IPS-18c (cell line): ENCODE measurements around the gene HEYL.

Experiments
- H3K4me3 ChIP-seq: 2 replicates; pipeline ENCODE4 v1.7.0; 2013; ENCODE audit warnings: low read depth, mild to moderate bottlenecking, low read length, moderate library complexity; ENCODE audit not compliant: insufficient read depth
- H3K9me3 ChIP-seq: one replicate; pipeline ENCODE4 v1.6.1; 2013; ENCODE audit warnings: mild to moderate bottlenecking, low read length, moderate library complexity; ENCODE audit not compliant: control insufficient read depth, insufficient read depth

Gene HEYL

DNA sequence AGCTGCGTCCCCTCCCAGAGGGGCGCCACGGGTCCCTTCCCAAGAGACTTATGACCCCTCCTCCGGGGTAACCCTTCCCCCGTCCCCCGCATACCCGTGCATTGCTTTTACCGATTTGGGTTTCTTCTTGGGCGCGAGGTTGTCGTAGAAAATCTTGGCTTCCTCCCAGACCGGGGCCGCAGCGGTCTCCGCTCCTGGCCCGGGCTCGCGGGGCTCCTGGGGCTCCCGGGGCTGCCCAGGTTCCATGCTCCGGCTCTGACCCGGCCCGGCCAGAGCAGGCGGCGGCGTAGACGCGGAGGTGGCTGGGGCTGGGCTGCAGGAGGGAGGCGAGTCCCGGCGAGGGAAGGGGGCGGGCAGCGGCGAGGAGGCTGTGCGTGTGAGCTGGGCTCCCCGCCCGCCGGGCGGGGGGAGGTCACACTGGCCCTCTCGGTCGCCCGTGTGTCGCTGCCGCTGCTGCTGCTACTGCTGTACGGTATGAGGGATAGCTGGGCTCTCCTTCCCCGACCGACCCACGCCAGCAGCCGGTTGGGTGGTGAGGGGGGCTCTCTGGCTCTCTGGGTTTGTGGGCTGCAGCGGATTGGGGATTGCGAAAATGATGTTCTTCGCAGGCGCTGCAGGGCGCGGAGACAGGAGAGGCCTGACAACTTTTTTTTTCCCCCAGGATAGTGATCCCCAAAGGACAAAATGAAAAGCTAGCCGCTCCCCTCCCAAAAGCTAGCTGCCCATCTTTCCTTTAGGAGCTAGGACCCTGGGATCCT, 32.5 kb upstream of the HEYL start, which contains the start of gene NT5C1A:
Gene NT5C1A (minus strand): TSS at position 315 of the 758 bp plus-strand sequence. CDS start 69 bp downstream, at position 246.
- Histone ChIP-seq H3K9me3 (peaks cover 2% of the 10 kb centered on the region), H3K4me3 (peak within 1 kb of the TSS; percentile 46)

- H3K4me3 ChIP-seq, result peak overlapping the region; percentile 46
- H3K9me3 ChIP-seq, result peaks cover 2% of the 10 kb centered on the region
These were observed 32.0 kb upstream of the HEYL start for GRCh38 chr1:39671433-39671792.

DNA sequence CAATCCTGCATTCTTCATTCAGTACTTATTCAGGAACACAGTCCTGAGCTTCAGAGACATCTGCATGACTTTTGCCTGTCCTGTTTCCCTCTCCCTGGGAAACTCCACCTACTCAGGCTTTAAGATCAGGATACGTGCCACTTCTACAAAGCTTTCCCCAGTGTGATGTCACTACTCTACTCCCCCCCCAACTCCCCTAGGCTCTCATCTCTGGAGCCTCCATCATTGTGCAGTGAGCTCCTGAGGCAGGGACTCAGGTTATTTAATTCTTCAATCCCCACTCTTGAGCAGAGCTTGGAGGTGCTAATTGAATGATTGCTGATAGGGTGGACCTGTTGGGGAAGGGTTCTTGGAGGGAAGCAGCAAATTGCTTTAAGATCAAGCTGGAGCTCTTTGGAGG, 31.2 kb upstream of the HEYL start:
- Histone ChIP-seq H3K9me3 (peaks cover 2% of the 10 kb centered on the region), H3K4me3 (no peak overlapping the region)

DNA sequence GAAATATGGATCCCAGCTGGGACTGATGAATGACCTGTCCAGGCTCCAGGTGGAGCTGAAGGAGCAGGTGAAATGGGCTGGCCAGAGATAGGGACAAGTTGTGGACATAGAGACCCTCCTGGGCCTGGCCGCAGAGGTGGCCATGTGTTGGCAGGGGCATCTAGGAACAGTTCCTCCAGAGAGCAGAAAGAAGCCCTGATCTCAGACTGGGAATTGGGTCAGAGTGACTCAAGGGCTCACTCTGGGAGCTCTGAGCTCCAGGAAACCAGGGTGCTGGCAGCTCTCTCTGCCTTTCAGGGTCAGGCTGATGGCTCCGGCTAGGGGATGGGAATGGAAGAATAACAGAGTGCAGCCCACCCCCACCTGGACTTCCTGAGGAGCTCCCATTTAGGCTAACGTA, 29.5 kb upstream of the HEYL start:
- H3K4me3 ChIP-seq, result no peak overlapping the region
- no peaks in the 10 kb centered on the region for H3K9me3 ChIP-seq

GRCh38 chr1:39668111-39668510, 28.7 kb upstream of the HEYL start:
- no peak overlapping the region for H3K4me3 ChIP-seq
- no peaks in the 10 kb centered on the region for H3K9me3 ChIP-seq

DNA sequence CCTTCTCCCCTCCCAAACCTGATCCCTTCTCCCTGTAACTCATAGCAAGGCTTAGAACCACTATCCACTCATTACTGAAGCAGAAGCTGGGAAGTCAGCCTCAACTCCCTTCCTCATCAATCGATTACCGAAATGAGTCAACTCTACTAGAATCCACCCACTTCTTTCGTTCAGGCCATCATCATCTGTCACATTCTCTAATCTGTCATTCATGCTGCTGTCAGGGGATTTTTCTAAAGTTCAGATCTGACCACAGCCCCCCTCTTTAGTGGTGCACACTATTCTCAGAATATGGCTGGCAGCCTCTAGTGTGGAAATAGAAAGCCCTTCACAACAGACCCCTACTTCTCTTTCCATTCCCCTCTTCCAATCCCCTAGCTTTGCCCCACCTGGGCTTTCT, 27.3 kb upstream of the HEYL start:
- H3K9me3 ChIP-seq, result no peaks in the 10 kb centered on the region
- no peak overlapping the region for H3K4me3 ChIP-seq

- H3K4me3 ChIP-seq, result no peak overlapping the region
These were observed 24.1 kb upstream of the HEYL start for GRCh38 chr1:39663559-39663958.

DNA sequence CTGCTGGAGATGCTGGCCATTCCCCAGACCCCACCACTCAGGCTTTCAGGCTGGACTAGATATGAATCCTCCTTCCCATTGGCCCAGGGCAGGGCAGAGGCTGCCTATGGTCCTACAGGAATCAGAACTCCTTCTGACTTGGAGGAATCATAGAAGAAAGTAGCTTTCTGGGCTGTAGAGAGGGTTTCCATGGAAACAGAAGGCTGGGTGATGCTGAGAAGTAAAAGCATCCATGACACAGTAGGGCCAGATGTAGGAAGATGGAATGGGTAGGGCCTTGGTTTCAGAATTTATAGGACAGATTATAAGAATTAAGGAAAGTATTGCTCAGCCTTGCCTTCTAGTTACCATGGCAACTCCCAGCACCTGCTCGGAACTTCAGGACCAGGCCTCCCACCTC, 23.4 kb upstream of the HEYL start:
- Histone ChIP-seq H3K4me3 (no peak overlapping the region), H3K9me3 (no peaks in the 10 kb centered on the region)

More at GRCh38 chr1:39663559-39663958, 24.1 kb upstream of the HEYL start:
- H3K9me3 ChIP-seq, result no peaks in the 10 kb centered on the region

DNA sequence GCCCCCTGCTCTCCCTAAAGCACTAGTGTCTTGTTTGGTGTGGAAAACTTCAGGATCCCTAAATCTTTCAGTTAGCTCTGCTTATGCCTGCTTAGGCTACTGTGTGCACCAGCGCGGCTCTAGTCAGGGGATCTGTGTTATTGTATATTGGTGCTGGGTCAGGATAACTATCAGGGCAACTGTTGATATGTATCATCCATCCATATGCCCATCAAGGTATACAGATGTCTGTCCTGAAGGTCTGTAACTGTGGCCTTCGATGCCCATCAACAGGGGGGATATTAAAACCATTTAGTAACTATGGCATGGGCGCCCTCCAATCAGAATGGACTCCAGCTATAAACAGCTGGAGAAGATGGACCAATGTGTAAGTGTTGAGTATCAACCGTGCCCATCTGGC, 20.1 kb upstream of the HEYL start:
- no peaks in the 10 kb centered on the region for H3K9me3 ChIP-seq

GRCh38 chr1:39659110-39659509, 19.7 kb upstream of the HEYL start:
- no peaks in the 10 kb centered on the region for H3K9me3 ChIP-seq
- no peak overlapping the region for H3K4me3 ChIP-seq

More for the DNA sequence above, 20.1 kb upstream of the HEYL start:
- H3K4me3 ChIP-seq, result no peak overlapping the region

- Histone ChIP-seq H3K4me3 (no peak overlapping the region), H3K9me3 (no peaks in the 10 kb centered on the region)
These were observed 18.6 kb upstream of the HEYL start for GRCh38 chr1:39657923-39658485.

GRCh38 chr1:39657402-39657801, 18.0 kb upstream of the HEYL start:
- Histone ChIP-seq H3K9me3 (no peaks in the 10 kb centered on the region), H3K4me3 (no peak overlapping the region)

GRCh38 chr1:39656391-39656790, 16.9 kb upstream of the HEYL start:
- Histone ChIP-seq H3K4me3 (no peak overlapping the region), H3K9me3 (no peaks in the 10 kb centered on the region)

DNA sequence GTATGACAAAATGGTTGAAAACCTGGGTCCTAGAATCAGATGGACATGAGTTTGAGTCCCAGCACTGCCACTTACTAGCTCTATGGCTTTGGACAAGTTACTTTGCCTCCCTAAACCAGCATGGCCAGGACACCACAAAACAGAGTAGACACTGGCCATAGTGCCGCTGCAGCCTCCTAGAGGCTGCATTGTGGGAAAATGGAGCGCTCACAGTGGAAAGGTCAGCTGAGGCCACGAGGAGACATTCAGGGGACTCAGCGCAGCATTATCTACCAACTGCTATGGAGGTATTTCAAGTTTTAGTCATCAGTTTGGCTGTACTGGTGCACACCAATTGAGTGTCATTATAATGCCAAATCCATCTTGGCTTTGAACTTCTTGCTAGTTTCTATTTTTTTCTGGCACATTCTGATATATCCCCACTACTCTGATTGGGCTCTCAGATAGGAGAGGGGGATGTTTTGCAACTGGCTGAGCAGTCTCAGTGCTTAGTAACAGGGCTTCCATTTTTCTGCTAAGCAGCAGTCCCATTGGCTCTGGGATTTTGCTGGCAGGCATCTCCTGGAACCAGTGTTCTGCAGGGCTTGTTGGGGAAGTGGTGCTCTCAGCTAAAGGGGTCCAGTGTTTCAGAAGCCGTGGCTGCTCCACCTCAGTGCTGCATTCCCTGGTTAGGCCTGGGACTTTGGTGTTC, 16.3 kb upstream of the HEYL start:
- no peak overlapping the region for H3K4me3 ChIP-seq
- no peaks in the 10 kb centered on the region for H3K9me3 ChIP-seq

GRCh38 chr1:39654291-39654690, 14.8 kb upstream of the HEYL start:
- Histone ChIP-seq H3K4me3 (no peak overlapping the region), H3K9me3 (no peaks in the 10 kb centered on the region)

DNA sequence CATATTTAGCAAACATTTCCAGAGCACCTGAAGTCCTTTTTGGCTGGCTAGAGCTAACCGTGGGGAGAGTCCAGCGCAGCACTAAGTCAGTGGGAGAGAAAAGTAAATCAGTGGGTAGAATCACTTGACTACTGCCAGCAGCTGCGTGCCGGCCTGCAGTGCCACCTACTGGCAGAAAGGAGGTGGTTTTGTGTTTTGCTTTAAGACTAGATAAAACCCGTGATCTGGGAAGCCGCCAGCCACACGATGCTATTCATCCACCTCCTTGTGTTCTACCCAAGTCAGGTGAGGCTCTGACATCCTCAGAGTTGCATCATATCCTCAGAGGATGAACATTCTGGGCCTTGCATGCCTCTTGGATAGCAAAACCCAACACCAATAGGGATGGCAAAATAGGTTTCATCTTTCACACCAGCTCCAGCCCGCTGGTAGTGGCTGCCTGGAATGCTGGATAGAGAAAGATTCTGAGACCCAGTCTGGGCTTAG, 14.1 kb upstream of the HEYL start:
- H3K4me3 ChIP-seq, result no peak overlapping the region
- H3K9me3 ChIP-seq, result no peaks in the 10 kb centered on the region

DNA sequence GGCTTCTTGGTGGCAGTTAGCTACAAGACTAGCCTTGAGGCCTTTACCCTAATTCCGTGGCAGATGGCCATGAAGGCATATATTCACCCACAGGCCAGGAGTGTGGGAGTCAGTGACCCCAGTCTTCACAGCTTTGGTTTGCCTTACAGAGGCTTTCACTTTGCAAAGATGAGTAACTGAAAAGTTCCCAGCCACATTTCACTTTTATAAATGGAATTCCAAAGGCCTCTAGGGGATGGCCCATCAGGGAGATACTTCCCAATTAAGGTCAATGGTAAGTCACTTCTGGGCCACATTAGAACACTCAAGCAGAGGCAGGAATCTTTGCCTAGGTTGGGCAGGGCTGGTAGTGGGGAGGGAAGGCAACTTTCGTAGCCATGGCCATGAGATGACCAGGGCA, 13.1 kb upstream of the HEYL start:
- Histone ChIP-seq H3K4me3 (no peak overlapping the region), H3K9me3 (no peaks in the 10 kb centered on the region)

GRCh38 chr1:39652105-39652504, 12.7 kb upstream of the HEYL start:
- H3K9me3 ChIP-seq, result no peaks in the 10 kb centered on the region
- no peak overlapping the region for H3K4me3 ChIP-seq
